Calu3 (cell line): ENCODE results near the gene ATG7. TPM values are rescaled to one million over a fixed set of nuclear protein-coding genes. Genes with fewer than 3 reads are reported as not detected.

Experiments
- BruUV-seq: library from RNA; stranded (reverse); fragments of 400-500 nt; replicated peaks from 2 replicates; lab custom pipeline; 2021; lab: Mats Ljungman, UMichigan
- CTCF ChIA-PET: fragments of 300-600 bp; sonication (Branson Sonifier 250); formaldehyde crosslinking; loops from one replicate; lab custom pipeline; 2022; ENCODE audit warnings: antibody characterized with exemption; lab: Charles Lee
- DNase-seq: peaks from one replicate; pipeline ENCODE4 v3.0.0; 2022
- H3K27ac Mint-ChIP-seq: one replicate; pipeline ENCODE4 v1.8.0; 2022; ENCODE audit warnings: mixed read lengths; ENCODE audit not compliant: unreplicated experiment
- H3K27me3 Mint-ChIP-seq: one replicate; pipeline ENCODE4 v1.8.0; 2022; ENCODE audit warnings: mixed read lengths; ENCODE audit not compliant: unreplicated experiment
- H3K36me3 Mint-ChIP-seq: one replicate; pipeline ENCODE4 v1.8.0; 2022; ENCODE audit warnings: mild to moderate bottlenecking, moderate library complexity, mixed read lengths; ENCODE audit not compliant: insufficient read depth, unreplicated experiment
- H3K4me1 Mint-ChIP-seq: one replicate; pipeline ENCODE4 v1.8.0; 2022; ENCODE audit warnings: mild to moderate bottlenecking, low read depth, mixed read lengths; ENCODE audit not compliant: unreplicated experiment
- H3K4me3 Mint-ChIP-seq: one replicate; pipeline ENCODE4 v1.8.0; 2022; ENCODE audit warnings: mild to moderate bottlenecking, low read depth, moderate library complexity, mixed read lengths; ENCODE audit not compliant: unreplicated experiment
- H3K9me3 Mint-ChIP-seq: one replicate; pipeline ENCODE4 v1.8.0; 2022; ENCODE audit warnings: low read depth, mixed read lengths; ENCODE audit not compliant: unreplicated experiment
- intact Hi-C: fragments of 100-400 bp; cut with micrococcal nuclease; formaldehyde crosslinking; loops from one replicate; pipeline ENCODE4 v1.10.0; 2022; ENCODE audit not compliant: unreplicated experiment
- total RNA-seq: library from RNA; stranded (reverse); gene quantifications from 2 replicates; pipeline ENCODE4 v1.2.3, GENCODE V29; 2022
- TF ChIP-seq, protein P1 (sequence below): fragments of 200-600 bp; IDR thresholded peaks from one replicate; pipeline ENCODE4 v1.8.0; 2022; ENCODE audit warnings: antibody characterized with exemption; ENCODE audit not compliant: unreplicated experiment

Gene ATG7
- total RNA-seq, 1 experiment from 2014 or later, result 37.3 TPM

DNA sequence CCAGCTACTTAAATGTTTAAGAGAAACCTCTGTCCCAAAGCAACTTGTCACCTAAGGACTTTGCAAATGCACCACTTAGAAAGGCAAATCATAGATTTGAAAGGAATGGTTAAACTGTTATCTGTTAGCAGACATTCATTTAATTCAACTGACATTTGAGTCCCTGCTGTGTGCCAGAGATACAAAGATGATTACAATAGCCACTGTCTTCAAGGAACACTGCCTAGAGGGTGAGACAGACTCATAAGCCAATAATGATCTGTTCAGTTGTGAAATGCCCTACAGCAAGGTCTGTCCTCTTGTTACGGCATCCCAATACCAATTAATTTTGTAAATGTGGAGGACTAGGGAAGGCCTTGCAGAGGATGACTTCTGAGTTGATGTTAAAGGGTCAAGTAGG lies 113.1 kb downstream of the ATG7 start:
- Mint-ChIP-seq H3K4me3 (no peak overlapping the region), H3K9me3 (no peaks in the 10 kb centered on the region), H3K4me1 (no peaks in the 10 kb centered on the region), H3K27me3 (no peaks in the 10 kb centered on the region), H3K36me3 (no peaks in the 10 kb centered on the region), H3K27ac (no peak overlapping the region)
- no TSS peak for BruUV-seq
- no peak for DNase-seq
- TF ChIP-seq, protein P1, sequence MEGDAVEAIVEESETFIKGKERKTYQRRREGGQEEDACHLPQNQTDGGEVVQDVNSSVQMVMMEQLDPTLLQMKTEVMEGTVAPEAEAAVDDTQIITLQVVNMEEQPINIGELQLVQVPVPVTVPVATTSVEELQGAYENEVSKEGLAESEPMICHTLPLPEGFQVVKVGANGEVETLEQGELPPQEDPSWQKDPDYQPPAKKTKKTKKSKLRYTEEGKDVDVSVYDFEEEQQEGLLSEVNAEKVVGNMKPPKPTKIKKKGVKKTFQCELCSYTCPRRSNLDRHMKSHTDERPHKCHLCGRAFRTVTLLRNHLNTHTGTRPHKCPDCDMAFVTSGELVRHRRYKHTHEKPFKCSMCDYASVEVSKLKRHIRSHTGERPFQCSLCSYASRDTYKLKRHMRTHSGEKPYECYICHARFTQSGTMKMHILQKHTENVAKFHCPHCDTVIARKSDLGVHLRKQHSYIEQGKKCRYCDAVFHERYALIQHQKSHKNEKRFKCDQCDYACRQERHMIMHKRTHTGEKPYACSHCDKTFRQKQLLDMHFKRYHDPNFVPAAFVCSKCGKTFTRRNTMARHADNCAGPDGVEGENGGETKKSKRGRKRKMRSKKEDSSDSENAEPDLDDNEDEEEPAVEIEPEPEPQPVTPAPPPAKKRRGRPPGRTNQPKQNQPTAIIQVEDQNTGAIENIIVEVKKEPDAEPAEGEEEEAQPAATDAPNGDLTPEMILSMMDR, result no peak
- intact Hi-C loops, result no loop called here
- CTCF ChIA-PET, result no interaction called here

DNA sequence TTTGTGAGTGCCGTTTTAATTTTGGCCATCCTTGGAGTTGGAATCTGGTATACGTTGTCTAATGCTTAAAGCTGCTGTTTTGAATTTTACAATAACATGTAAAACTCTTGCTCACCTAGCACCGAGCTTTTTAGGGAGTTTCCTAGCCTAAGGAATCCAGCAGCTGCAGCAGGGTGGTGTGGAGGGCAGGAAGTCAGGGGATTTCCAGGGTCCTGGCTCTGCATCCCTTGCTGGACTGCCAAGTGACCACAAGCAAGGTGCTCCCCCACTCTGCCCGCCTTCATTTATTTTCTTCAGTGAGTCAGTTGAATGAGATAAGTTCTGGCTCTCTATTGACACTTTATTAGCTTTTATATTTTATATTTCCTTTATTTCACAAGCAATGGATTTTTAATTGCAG lies 113.7 kb downstream of the ATG7 start:
- H3K36me3 Mint-ChIP-seq, result no peaks in the 10 kb centered on the region
- H3K4me3 Mint-ChIP-seq, result no peak overlapping the region
- no peak overlapping the region for H3K27ac Mint-ChIP-seq
- no peaks in the 10 kb centered on the region for H3K27me3 Mint-ChIP-seq
- no TSS peak for BruUV-seq
- no peaks in the 10 kb centered on the region for H3K9me3 Mint-ChIP-seq
- H3K4me1 Mint-ChIP-seq, result peaks cover 6% of the 10 kb centered on the region
- DNase-seq, result peak; percentile 11
- CTCF ChIA-PET, result interaction anchor here (0.6 kb wide), 1 partner anchor 332 kb away, joined by 4 read pairs; no protein-coding TSS in a partner anchor
- intact Hi-C loops, result no loop called here
- TF ChIP-seq, protein P1, result no peak

DNA sequence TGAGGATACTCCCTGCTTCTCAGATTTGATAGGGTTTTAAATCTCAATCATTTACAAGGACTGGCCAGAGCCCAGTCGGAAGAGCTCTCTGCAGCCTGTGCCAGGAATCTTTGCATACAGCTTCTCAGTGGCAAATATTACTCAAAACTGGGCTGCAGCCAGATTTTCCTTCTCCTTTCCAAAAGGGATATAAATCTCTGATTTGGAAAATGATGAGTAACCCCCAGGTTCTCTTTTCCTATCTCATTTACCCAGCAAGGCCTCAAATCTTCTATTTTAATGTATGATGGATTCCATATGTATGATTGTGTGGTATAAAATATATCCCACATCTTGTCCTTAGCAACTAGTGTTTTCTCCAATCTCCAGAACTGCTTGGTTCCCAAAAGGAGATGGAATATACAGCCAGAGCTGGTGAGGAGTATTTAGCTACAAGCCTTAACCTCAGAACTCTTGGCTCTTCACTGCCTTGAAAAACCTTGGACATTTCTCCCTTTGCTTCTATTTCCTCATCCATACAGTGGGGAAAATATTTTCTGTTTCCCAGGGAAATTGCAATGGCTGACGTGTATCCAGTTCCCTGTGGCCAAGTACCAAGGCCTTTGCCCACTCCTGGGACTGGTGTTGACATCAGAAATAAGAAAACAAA lies 114.4 kb downstream of the ATG7 start:
- Mint-ChIP-seq H3K4me3 (no peak overlapping the region), H3K27ac (no peak overlapping the region), H3K9me3 (no peaks in the 10 kb centered on the region), H3K4me1 (peaks cover 13% of the 10 kb centered on the region), H3K36me3 (no peaks in the 10 kb centered on the region), H3K27me3 (no peaks in the 10 kb centered on the region)
- intact Hi-C loops, result no loop called here
- no TSS peak for BruUV-seq
- DNase-seq, result no peak
- CTCF ChIA-PET, result interaction anchor here (0.6 kb wide), 1 partner anchor 331 kb away, joined by 4 read pairs; no protein-coding TSS in a partner anchor
- TF ChIP-seq, protein P1, result no peak

DNA sequence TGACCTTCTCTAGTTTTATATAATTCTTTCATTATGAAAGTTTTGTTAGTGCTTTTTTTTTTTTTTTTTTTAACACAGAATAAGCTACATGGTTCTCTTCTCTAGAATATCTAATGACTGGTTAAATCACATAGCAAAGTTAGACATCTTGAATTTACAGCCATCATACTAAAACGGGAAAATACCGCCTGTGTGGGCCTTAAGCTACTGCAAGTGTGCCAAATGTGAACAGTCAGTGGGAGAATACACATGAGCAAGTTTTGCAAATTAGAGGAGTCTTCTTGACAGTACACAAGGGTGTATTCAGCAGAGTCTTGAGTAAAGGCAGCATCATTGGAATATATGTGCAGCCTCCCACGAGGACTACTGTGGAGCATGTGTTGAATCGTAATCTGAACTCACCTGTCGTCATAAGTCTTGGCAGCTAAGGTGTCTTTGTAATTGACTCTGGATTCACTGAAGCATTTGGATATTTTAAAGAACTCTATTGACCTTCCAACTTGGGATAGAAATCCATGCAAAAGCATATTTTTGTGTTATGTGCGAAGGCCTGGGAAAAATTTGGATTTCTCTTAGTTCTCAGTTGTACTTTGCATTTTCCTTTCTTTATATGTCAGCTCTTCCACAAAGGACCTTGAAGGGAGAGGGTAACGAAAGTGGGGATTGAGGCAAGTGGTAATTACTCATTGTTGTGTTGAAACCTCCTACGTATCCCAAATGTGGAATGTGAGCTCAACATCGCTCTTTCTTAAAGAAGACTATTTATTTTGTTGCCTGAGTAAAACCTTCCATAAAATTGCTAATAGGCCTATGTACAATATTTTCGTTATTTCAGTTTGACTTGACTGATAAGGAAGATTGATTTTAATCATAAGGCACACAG lies 117.4 kb downstream of the ATG7 start:
- no peak for DNase-seq
- no peaks in the 10 kb centered on the region for H3K27me3 Mint-ChIP-seq
- H3K9me3 Mint-ChIP-seq, result no peaks in the 10 kb centered on the region
- H3K4me1 Mint-ChIP-seq, result peaks cover 14% of the 10 kb centered on the region
- H3K27ac Mint-ChIP-seq, result no peak overlapping the region
- intact Hi-C loops, result no loop called here
- no TSS peak for BruUV-seq
- H3K4me3 Mint-ChIP-seq, result no peak overlapping the region
- CTCF ChIA-PET, result no interaction called here
- TF ChIP-seq, protein P1, result no peak
- H3K36me3 Mint-ChIP-seq, result no peaks in the 10 kb centered on the region
